HepG2 (cell line): ENCODE results near the gene RSPRY1. TPM values are rescaled to one million over a fixed set of nuclear protein-coding genes. Genes with fewer than 3 reads are reported as not detected.

Experiments
- ATAC-seq: fragments of 200-7000 bp; cut with Tn5 transposase; 3 replicates; pipeline ENCODE4 v1.9.1; 2020; ENCODE audit warnings: mild to moderate bottlenecking, moderate library complexity
- BruUV-seq: library from RNA; stranded (reverse); fragments of 400-500 nt; replicated peaks from 2 replicates; lab custom pipeline; 2021; lab: Mats Ljungman, UMichigan
- CTCF ChIA-PET: fragments of 300-600 bp; formaldehyde crosslinking; extraction: SDS; loops from one replicate; lab custom pipeline; 2021; ENCODE audit warnings: low total read pairs, inconsistent platforms, low intra/inter-chr PET ratio; lab: Yijun Ruan, JAX
- POLR2A ChIA-PET: fragments of 350-600 bp; sonication (Branson Sonifier 250); formaldehyde crosslinking; loops from one replicate; lab custom pipeline; 2020; ENCODE audit warnings: antibody characterized with exemption, inconsistent platforms; lab: Yijun Ruan, JAX
- DNase-seq: peaks from one replicate; pipeline ENCODE4 v3.0.0-alpha.2; 2015; ENCODE audit warnings: low spot score
- FAIRE-seq: peaks from 3 replicates; lab custom pipeline; 2011; peaks lifted over from hg19 to GRCh38; lab: Jason Lieb, UNC
- H2AFZ ChIP-seq: one replicate; pipeline ENCODE4 v1.6.1; 2011; ENCODE audit warnings: low read length, inconsistent platforms
- H3K27ac ChIP-seq: fragments of 300-600 bp; 3 replicates; pipeline ENCODE4 v1.8.0; 2011; ENCODE audit warnings: mixed run types, mild to moderate bottlenecking, mixed read lengths, low read length, inconsistent platforms; ENCODE audit not compliant: insufficient read depth; ENCODE audit errors: extremely low read length
- H3K27me3 ChIP-seq, 2 experiments: fragments of 200-600 bp in 1 of 2; 2 replicates in 1 of 2; 3 replicates in 1 of 2; pipeline versions ENCODE4 v1.6.0 to v1.8.0; 2011; ENCODE audit warnings: low read length in 2 of 2, mild to moderate bottlenecking in 2 of 2, moderate library complexity in 2 of 2, inconsistent platforms in 1 of 2; ENCODE audit not compliant: insufficient read depth in 2 of 2, control insufficient read depth in 1 of 2
- H3K36me3 ChIP-seq, 2 experiments: fragments of 200-600 bp in 1 of 2; replicated peaks in 1 of 2; 2 replicates in 1 of 2; 3 replicates in 1 of 2; pipeline versions ENCODE4 v1.5.1 to v1.8.0; 2011; ENCODE audit warnings: low read length in 2 of 2, inconsistent platforms in 1 of 2; ENCODE audit not compliant: insufficient read depth in 2 of 2, control insufficient read depth in 1 of 2
- H3K4me1 ChIP-seq: 2 replicates; pipeline ENCODE4 v1.5.1; 2012; ENCODE audit warnings: low read length, inconsistent platforms; ENCODE audit not compliant: insufficient read depth
- H3K4me2 ChIP-seq: 2 replicates; pipeline ENCODE4 v1.6.0; 2011; ENCODE audit warnings: low read depth, low read length, inconsistent platforms
- H3K4me3 ChIP-seq, 3 experiments: fragments of 200-600 bp in 1 of 3; sonication (generic), shearing (Covaris generic) in 1 of 3; replicated peaks in 1 of 3; 2 replicates each; pipeline ENCODE4 v1.5.1; 2011 to 2016; ENCODE audit warnings: low read length in 3 of 3, inconsistent platforms in 2 of 3, low read depth in 2 of 3, mild to moderate bottlenecking in 2 of 3, control low read depth in 1 of 3, mixed read lengths in 1 of 3; ENCODE audit not compliant: insufficient read depth in 1 of 3
- H3K79me2 ChIP-seq: one replicate; pipeline ENCODE4 v1.6.1; 2011; ENCODE audit warnings: low read length, inconsistent platforms; ENCODE audit not compliant: insufficient read depth
- H3K9ac ChIP-seq: 2 replicates; pipeline ENCODE4 v1.6.0; 2011; ENCODE audit warnings: mild to moderate bottlenecking, low read depth, low read length, inconsistent platforms; ENCODE audit not compliant: insufficient read depth
- H3K9me3 ChIP-seq: 2 replicates; pipeline ENCODE4 v1.5.1; 2012; ENCODE audit warnings: mild to moderate bottlenecking, low read length
- H4K20me1 ChIP-seq: 2 replicates; pipeline ENCODE4 v1.6.0; 2011; ENCODE audit warnings: inconsistent platforms, mild to moderate bottlenecking, low read length, moderate library complexity; ENCODE audit not compliant: insufficient read depth
- CBX1 ChIP-seq: IDR thresholded peaks from one replicate; pipeline ENCODE4 v1.6.1; 2016; ENCODE audit warnings: antibody characterized with exemption, low read depth
- MAZ ChIP-seq, 2 experiments: sonication (generic) in 1 of 2; formaldehyde crosslinking in 1 of 2; IDR thresholded peaks; 2 replicates each; pipeline versions ENCODE4 v1.5.0 to v1.6.1; 2012 to 2020; ENCODE audit warnings: low read depth in 2 of 2, mild to moderate bottlenecking in 2 of 2, borderline replicate concordance in 1 of 2, improper control_type of control experiment in 1 of 2, low read length in 1 of 2, missing genetic modification reagents in 1 of 2, moderate library complexity in 1 of 2
- TAF1 ChIP-seq: sonication (generic); formaldehyde crosslinking; IDR thresholded peaks from 2 replicates; pipeline ENCODE4 v1.4.0; 2020; ENCODE audit warnings: missing genetic modification reagents
- TRAFD1 ChIP-seq: sonication (generic); formaldehyde crosslinking; IDR thresholded peaks from 2 replicates; pipeline ENCODE4 v1.5.1; 2020; ENCODE audit warnings: missing genetic modification reagents, mild to moderate bottlenecking, borderline replicate concordance
- ZNF446 ChIP-seq: sonication (generic); formaldehyde crosslinking; IDR thresholded peaks from 2 replicates; pipeline ENCODE4 v1.5.0; 2020; ENCODE audit warnings: mild to moderate bottlenecking, missing genetic modification reagents
- ZNF775 ChIP-seq: sonication (generic); formaldehyde crosslinking; IDR thresholded peaks from 2 replicates; pipeline ENCODE4 v1.4.0; 2020; ENCODE audit warnings: missing genetic modification reagents, mild to moderate bottlenecking, moderate library complexity, borderline replicate concordance
- WGBS: methylation state at CpG from one replicate; pipeline ENCODE4 v1.1.6; 2017; ENCODE audit warnings: low lambda C conversion rate; 5-methylcytosine and 5-hydroxymethylcytosine counted together
- in situ Hi-C: cut with HindIII; loops from 2 replicates; pipeline ENCODE4 v1.10.0; 2017; ENCODE audit warnings: low pct_unique_long_range_greater_than_20kb; ENCODE audit not compliant: extremely low pct_ligation_motif_present
- intact Hi-C: fragments of 100-400 bp; cut with micrococcal nuclease; formaldehyde crosslinking; loops from one replicate; pipeline ENCODE4 v1.10.0; 2022; ENCODE audit not compliant: unreplicated experiment
- polyA plus RNA-seq, 8 experiments: library from polyadenylated mRNA; depleted of rRNA in 3 of 8; stranded (reverse) in 7 of 8; unstranded in 1 of 8; fragments of >200 nt; fragmentation: Illumina TruSeq in 4 of 8; extraction: Trizol in 4 of 8; gene quantifications; 2 replicates each; pipeline versions ENCODE4 v1.2.1 to v1.2.3, GENCODE V29; 2011 to 2016; ENCODE audit warnings: low read depth in 4 of 8, missing spikeins in 1 of 8, mixed read lengths in 1 of 8; ENCODE audit not compliant: insufficient read depth in 1 of 8
- total RNA-seq, 5 experiments: library from RNA; depleted of rRNA; stranded (reverse); fragments of >200 nt; fragmentation: Illumina TruSeq; extraction: Trizol; gene quantifications; 2 replicates each; pipeline ENCODE4 v1.2.3, GENCODE V29; 2016; ENCODE audit warnings: low read depth in 1 of 5
- TF ChIP-seq, protein P1 (sequence below): sonication (generic); formaldehyde crosslinking; IDR thresholded peaks from 2 replicates; pipeline ENCODE4 v1.4.0; 2020; ENCODE audit warnings: mild to moderate bottlenecking, missing genetic modification reagents
- TF ChIP-seq, protein P2 (sequence below): sonication (generic); formaldehyde crosslinking; IDR thresholded peaks from 2 replicates; pipeline ENCODE4 v1.9.0; 2021; ENCODE audit warnings: mild to moderate bottlenecking, missing genetic modification reagents
- TF ChIP-seq, protein P3 (sequence below): sonication (generic); formaldehyde crosslinking; IDR thresholded peaks from 2 replicates; pipeline ENCODE4 v1.5.0; 2020; ENCODE audit warnings: missing genetic modification reagents

Gene RSPRY1
- total and polyA plus RNA-seq, 2 of the 13 experiments (the other 11 are each of a cell fraction or from before 2014, with no cell fraction given), result 53.4 to 61.0 TPM

DNA sequence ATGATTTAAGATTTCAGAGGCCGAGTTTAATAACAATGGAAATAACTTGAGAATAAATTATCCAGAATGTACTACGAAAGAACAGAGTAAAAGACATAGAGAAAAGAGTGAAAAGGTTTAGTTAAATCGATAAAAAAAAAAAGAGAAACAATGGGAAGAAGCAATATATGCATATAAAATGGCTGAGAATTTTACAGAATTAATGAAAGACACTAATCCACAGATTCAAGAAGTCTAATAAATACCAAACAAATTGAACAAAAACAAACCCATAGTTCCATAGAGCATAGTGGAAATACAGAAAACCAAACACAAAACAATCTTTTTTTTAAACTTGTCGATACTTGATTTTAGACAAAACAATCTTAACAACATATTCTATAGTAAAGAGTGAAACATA lies 2.0 kb upstream of the RSPRY1 start (continued):
- TF ChIP-seq, protein P1, sequence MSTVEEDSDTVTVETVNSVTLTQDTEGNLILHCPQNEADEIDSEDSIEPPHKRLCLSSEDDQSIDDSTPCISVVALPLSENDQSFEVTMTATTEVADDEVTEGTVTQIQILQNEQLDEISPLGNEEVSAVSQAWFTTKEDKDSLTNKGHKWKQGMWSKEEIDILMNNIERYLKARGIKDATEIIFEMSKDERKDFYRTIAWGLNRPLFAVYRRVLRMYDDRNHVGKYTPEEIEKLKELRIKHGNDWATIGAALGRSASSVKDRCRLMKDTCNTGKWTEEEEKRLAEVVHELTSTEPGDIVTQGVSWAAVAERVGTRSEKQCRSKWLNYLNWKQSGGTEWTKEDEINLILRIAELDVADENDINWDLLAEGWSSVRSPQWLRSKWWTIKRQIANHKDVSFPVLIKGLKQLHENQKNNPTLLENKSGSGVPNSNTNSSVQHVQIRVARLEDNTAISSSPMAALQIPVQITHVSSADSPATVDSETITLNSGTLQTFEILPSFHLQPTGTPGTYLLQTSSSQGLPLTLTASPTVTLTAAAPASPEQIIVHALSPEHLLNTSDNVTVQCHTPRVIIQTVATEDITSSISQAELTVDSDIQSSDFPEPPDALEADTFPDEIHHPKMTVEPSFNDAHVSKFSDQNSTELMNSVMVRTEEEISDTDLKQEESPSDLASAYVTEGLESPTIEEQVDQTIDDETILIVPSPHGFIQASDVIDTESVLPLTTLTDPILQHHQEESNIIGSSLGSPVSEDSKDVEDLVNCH, result no peak
- TF ChIP-seq CBX1 (no peak), TAF1 (no peak)

DNA sequence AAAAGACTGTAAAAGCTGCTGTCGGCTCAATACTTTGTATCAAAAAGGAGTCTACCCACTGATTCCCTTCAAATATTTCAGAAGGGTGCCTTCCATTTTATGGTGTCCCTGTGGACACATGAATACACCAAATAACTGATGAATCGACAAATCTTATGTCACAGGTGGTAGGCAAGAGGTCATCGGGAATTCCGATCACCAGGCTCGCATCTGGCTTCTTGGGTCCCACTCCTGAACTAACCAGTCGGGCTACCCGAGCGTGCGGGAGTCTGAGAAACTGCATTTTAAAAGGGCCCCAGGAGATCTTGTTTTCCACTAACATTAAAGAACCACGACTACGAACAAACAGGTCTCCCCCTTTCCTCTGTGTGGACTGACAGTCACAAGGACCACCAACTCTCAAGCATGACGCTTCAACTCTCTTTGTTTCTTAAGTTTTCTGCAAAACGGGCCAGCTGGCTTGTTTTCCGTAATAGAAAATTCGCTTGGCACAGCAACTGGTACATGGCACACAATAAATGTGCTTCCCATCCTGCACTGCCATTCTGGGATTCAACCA lies 1.2 kb upstream of the RSPRY1 start:
- no TSS peak for BruUV-seq
- DNase-seq, result no peak
- peaks cover 2 to 4% of the 10 kb centered on the region in 2 experiments; a peak in 3 of 5 replicates for H3K36me3 ChIP-seq
- H3K79me2 ChIP-seq, result peaks cover 70% of the 10 kb centered on the region
- peak overlapping the region; percentile 88 to 93 (median 92) for H3K4me3 ChIP-seq
- under 1% methylated on average over 15 of the region's 15 CpGs for WGBS
- no peak for FAIRE-seq
- no peaks in the 10 kb centered on the region for H3K9me3 ChIP-seq
- H3K4me2 ChIP-seq, result peak overlapping the region; percentile 89
- in situ Hi-C loops, result loop anchor here (5.0 kb wide), 1 partner anchor 97 kb away; the partner anchor contains the start of gene PLLP
- no peaks in the 10 kb centered on the region for H4K20me1 ChIP-seq
- H3K9ac ChIP-seq, result peak overlapping the region; percentile 91
- intact Hi-C loops, result loop anchor here (5.0 kb wide), 2 partner anchors 97 to 112 kb away; partner anchors contain the start of gene PLLP
- no peaks in the 10 kb centered on the region; a peak in 2 of 5 replicates for H3K27me3 ChIP-seq
- ChIA-PET POLR2A (interaction anchor here (0.7 to 3.4 kb wide), 11 partner anchors 10 to 187 kb away, joined by 3 to 33 read pairs (median 12); partner anchors contain the start of genes ARL2BP, CPNE2 and CX3CL1), CTCF (no interaction called here)
- no peak overlapping the region for H2AFZ ChIP-seq
- peaks cover 39% of the 10 kb centered on the region for H3K4me1 ChIP-seq
- no peak for ATAC-seq
- peak overlapping the region; percentile 76 for H3K27ac ChIP-seq
- no peak for TF ChIP-seq TRAFD1 (CRISPR knock-in tag)
- no peak for TF ChIP-seq ZNF775 (CRISPR knock-in tag)
- TF ChIP-seq, protein P2, sequence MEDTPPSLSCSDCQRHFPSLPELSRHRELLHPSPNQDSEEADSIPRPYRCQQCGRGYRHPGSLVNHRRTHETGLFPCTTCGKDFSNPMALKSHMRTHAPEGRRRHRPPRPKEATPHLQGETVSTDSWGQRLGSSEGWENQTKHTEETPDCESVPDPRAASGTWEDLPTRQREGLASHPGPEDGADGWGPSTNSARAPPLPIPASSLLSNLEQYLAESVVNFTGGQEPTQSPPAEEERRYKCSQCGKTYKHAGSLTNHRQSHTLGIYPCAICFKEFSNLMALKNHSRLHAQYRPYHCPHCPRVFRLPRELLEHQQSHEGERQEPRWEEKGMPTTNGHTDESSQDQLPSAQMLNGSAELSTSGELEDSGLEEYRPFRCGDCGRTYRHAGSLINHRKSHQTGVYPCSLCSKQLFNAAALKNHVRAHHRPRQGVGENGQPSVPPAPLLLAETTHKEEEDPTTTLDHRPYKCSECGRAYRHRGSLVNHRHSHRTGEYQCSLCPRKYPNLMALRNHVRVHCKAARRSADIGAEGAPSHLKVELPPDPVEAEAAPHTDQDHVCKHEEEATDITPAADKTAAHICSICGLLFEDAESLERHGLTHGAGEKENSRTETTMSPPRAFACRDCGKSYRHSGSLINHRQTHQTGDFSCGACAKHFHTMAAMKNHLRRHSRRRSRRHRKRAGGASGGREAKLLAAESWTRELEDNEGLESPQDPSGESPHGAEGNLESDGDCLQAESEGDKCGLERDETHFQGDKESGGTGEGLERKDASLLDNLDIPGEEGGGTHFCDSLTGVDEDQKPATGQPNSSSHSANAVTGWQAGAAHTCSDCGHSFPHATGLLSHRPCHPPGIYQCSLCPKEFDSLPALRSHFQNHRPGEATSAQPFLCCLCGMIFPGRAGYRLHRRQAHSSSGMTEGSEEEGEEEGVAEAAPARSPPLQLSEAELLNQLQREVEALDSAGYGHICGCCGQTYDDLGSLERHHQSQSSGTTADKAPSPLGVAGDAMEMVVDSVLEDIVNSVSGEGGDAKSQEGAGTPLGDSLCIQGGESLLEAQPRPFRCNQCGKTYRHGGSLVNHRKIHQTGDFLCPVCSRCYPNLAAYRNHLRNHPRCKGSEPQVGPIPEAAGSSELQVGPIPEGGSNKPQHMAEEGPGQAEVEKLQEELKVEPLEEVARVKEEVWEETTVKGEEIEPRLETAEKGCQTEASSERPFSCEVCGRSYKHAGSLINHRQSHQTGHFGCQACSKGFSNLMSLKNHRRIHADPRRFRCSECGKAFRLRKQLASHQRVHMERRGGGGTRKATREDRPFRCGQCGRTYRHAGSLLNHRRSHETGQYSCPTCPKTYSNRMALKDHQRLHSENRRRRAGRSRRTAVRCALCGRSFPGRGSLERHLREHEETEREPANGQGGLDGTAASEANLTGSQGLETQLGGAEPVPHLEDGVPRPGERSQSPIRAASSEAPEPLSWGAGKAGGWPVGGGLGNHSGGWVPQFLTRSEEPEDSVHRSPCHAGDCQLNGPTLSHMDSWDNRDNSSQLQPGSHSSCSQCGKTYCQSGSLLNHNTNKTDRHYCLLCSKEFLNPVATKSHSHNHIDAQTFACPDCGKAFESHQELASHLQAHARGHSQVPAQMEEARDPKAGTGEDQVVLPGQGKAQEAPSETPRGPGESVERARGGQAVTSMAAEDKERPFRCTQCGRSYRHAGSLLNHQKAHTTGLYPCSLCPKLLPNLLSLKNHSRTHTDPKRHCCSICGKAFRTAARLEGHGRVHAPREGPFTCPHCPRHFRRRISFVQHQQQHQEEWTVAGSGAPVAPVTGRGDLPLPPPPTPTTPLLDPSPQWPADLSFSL (CRISPR knock-in tag), result no peak
- TF ChIP-seq MAZ (IDR thresholded peaks at IDR 0.05; ENCODE audit: borderline replicate concordance, low read depth, low read length), result no peak
- TF ChIP-seq MAZ (CRISPR knock-in tag; IDR thresholded peaks at IDR 0.05; ENCODE audit: low read depth), result no peak
- TF ChIP-seq ZNF446 (CRISPR knock-in tag), result no peak
- TF ChIP-seq, protein P3, sequence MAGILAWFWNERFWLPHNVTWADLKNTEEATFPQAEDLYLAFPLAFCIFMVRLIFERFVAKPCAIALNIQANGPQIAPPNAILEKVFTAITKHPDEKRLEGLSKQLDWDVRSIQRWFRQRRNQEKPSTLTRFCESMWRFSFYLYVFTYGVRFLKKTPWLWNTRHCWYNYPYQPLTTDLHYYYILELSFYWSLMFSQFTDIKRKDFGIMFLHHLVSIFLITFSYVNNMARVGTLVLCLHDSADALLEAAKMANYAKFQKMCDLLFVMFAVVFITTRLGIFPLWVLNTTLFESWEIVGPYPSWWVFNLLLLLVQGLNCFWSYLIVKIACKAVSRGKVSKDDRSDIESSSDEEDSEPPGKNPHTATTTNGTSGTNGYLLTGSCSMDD, result no peak
